Measurements from ENCODE around the gene SLC24A4.

Gene SLC24A4

DNA sequence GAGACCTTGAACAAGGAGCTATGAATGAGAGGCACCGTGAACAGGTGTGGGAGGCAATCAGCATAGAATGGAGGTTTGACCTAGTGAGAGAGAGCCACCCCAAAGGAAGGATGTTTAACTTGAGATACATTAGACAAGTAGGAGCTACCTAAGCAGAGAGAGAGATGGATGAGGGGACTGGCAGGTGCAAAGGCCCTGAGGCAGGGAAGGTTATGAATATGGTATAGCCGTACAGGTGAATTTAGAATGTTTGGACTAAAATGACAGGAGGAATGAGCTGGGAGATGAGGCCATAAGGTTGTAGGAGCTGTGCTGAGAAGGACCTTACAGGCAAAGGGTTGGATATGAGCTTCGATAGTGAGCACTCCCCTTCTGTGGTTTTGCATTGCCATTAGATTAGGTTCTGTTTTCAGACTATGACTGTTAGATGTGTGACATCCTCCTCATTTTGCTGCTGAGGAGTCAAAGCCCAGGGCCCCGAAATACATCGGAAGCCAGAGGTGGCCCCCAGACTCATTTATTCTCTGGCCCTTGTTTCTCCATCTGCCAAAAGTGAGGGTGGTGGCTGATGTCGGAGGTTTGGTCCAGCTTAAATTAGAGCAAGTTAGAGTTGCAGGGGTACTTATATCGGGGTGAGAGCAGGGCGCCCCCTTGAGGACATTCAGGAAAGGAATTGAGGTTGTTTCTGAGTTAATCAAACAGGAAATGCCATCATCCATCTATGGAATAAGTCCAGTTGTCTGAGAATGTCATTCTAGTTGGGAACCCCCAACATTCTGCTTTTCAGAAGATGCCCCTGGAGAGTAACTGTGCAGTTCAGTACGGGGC is 29.4 kb downstream of the SLC24A4 start:
- H3K9me3 ChIP-seq (ENCODE audit: control insufficient read depth, insufficient read depth, low read length) = no peaks in the 10 kb centered on the region
- no peaks in the 10 kb centered on the region for H4K20me1 ChIP-seq (ENCODE audit: control insufficient read depth, insufficient read depth, low read depth, low read length)
- no peak overlapping the region for H3K27ac ChIP-seq (ENCODE audit: low read depth, low read length)
- H3K4me2 ChIP-seq (ENCODE audit: low read length) = no peak overlapping the region
- no peak overlapping the region for H3K4me3 ChIP-seq (ENCODE audit: low read length)
- H3K9me2 ChIP-seq (replicated peaks; ENCODE audit: control insufficient read depth, low read length) = no peaks in the 10 kb centered on the region
- H3K36me3 ChIP-seq (ENCODE audit: control insufficient read depth, low read length) = no peaks in the 10 kb centered on the region
- peaks cover 11% of the 10 kb centered on the region for H3K4me1 ChIP-seq (ENCODE audit: control insufficient read depth, low read length)
- H3K79me2 ChIP-seq (ENCODE audit: control insufficient read depth, low read length) = no peaks in the 10 kb centered on the region
- no peak for TF ChIP-seq EZH2phosphoT487 (IDR thresholded peaks at IDR 0.05; ENCODE audit: borderline replicate concordance, low read length)
- TF ChIP-seq, protein P1, sequence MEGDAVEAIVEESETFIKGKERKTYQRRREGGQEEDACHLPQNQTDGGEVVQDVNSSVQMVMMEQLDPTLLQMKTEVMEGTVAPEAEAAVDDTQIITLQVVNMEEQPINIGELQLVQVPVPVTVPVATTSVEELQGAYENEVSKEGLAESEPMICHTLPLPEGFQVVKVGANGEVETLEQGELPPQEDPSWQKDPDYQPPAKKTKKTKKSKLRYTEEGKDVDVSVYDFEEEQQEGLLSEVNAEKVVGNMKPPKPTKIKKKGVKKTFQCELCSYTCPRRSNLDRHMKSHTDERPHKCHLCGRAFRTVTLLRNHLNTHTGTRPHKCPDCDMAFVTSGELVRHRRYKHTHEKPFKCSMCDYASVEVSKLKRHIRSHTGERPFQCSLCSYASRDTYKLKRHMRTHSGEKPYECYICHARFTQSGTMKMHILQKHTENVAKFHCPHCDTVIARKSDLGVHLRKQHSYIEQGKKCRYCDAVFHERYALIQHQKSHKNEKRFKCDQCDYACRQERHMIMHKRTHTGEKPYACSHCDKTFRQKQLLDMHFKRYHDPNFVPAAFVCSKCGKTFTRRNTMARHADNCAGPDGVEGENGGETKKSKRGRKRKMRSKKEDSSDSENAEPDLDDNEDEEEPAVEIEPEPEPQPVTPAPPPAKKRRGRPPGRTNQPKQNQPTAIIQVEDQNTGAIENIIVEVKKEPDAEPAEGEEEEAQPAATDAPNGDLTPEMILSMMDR (IDR thresholded peaks at IDR 0.05; ENCODE audit: low read depth, low read length, poor library complexity, severe bottlenecking) = peak; percentile 84
- no peaks in the 10 kb centered on the region for H3K27me3 ChIP-seq (ENCODE audit: control insufficient read depth, low read length)
- H3F3A ChIP-seq (ENCODE audit: control insufficient read depth, insufficient read depth) = no peaks in the 10 kb centered on the region

- Histone ChIP-seq H3K27me3 (ENCODE audit: control insufficient read depth, low read length) (no peaks in the 10 kb centered on the region), H3K27ac (ENCODE audit: low read depth, low read length) (no peak overlapping the region), H3K79me2 (ENCODE audit: control insufficient read depth, low read length) (no peaks in the 10 kb centered on the region), H3K9me2 (replicated peaks; ENCODE audit: control insufficient read depth, low read length) (no peaks in the 10 kb centered on the region), H4K20me1 (ENCODE audit: control insufficient read depth, insufficient read depth, low read depth, low read length) (no peaks in the 10 kb centered on the region), H3K4me3 (ENCODE audit: low read length) (no peak overlapping the region), H3K36me3 (ENCODE audit: control insufficient read depth, low read length) (no peaks in the 10 kb centered on the region), H3K4me2 (ENCODE audit: low read length) (no peak overlapping the region), H3F3A (ENCODE audit: control insufficient read depth, insufficient read depth) (no peaks in the 10 kb centered on the region), H3K4me1 (ENCODE audit: control insufficient read depth, low read length) (peaks cover 15% of the 10 kb centered on the region), H3K9me3 (ENCODE audit: control insufficient read depth, insufficient read depth, low read length) (no peaks in the 10 kb centered on the region)
- TF ChIP-seq, protein P1 (IDR thresholded peaks at IDR 0.05; ENCODE audit: low read depth, low read length, poor library complexity, severe bottlenecking) = no peak
- TF ChIP-seq EZH2phosphoT487 (IDR thresholded peaks at IDR 0.05; ENCODE audit: borderline replicate concordance, low read length) = no peak
Measured at GRCh38 chr14:92353447-92353846, 30.5 kb downstream of the SLC24A4 start.

DNA sequence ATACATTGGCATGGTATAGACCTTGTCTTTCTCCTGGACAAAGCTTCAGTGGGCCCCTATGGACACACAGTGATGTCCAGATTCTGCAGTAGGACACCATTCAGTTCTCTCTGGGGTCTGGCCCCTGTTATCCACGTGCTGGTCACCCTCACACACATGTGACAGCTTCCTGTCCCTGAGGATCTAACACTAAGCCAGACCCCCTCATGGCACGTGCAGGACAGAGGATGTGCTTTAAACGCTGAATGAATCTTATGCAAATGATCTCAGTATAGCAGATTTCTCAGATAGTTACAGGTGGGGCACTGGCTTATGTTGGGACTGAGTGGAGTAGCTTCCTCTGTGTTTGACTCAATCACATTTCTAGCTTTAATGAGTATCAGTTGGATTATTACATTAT is 33.7 kb downstream of the SLC24A4 start:
- Histone ChIP-seq H3K79me2 (ENCODE audit: control insufficient read depth, low read length) (no peaks in the 10 kb centered on the region), H3K4me1 (ENCODE audit: control insufficient read depth, low read length) (peaks cover 15% of the 10 kb centered on the region), H3F3A (ENCODE audit: control insufficient read depth, insufficient read depth) (no peaks in the 10 kb centered on the region), H4K20me1 (ENCODE audit: control insufficient read depth, insufficient read depth, low read depth, low read length) (no peaks in the 10 kb centered on the region), H3K4me2 (ENCODE audit: low read length) (peak overlapping the region; percentile 30), H3K9me2 (replicated peaks; ENCODE audit: control insufficient read depth, low read length) (no peaks in the 10 kb centered on the region), H3K27me3 (ENCODE audit: control insufficient read depth, low read length) (no peaks in the 10 kb centered on the region), H3K36me3 (ENCODE audit: control insufficient read depth, low read length) (no peaks in the 10 kb centered on the region), H3K27ac (ENCODE audit: low read depth, low read length) (no peak overlapping the region), H3K4me3 (ENCODE audit: low read length) (peak overlapping the region; percentile 10; the same call in 1 of the 2 replicates), H3K9me3 (ENCODE audit: control insufficient read depth, insufficient read depth, low read length) (no peaks in the 10 kb centered on the region)
- TF ChIP-seq, protein P1 (IDR thresholded peaks at IDR 0.05; ENCODE audit: low read depth, low read length, poor library complexity, severe bottlenecking) = no peak
- TF ChIP-seq EZH2phosphoT487 (IDR thresholded peaks at IDR 0.05; ENCODE audit: borderline replicate concordance, low read length) = no peak
